ENCODE measurements around the gene OSBPL2. TPM values are rescaled to one million over a fixed set of nuclear protein-coding genes. Genes with fewer than 3 reads are reported as not detected.

OSBPL2 gene
- total RNA-seq, 4 donors from 2014 or later = 36.6 to 57.3 (median 46.7) TPM

GRCh38 chr20:62280303-62280702, 42.0 kb downstream of the OSBPL2 start:
- Histone ChIP-seq H3K27ac (no peak overlapping the region), H3K36me3 (peaks cover 0 to 88% of the 10 kb centered on the region in 2 donors)

GRCh38 chr20:62281161-62281933, 43.0 kb downstream of the OSBPL2 start:
- H3K27ac ChIP-seq = no peak overlapping the region
- no peaks in the 10 kb centered on the region for H3K9me3 ChIP-seq
- H3K4me3 ChIP-seq = no peak overlapping the region
- no peaks in the 10 kb centered on the region for H3K27me3 ChIP-seq
- H3K4me1 ChIP-seq = no peaks in the 10 kb centered on the region
- H3K36me3 ChIP-seq = peaks cover 0 to 88% of the 10 kb centered on the region in 2 donors
- no peak for ATAC-seq
- 86 to 93% methylated on average over 6 to 7 of the region's 31 CpGs for WGBS, 2 donors (ENCODE audit: low coverage in 1 of 2)
- TF ChIP-seq POLR2A (IDR thresholded peaks at IDR 0.05) = no peak
- TF ChIP-seq EP300 (IDR thresholded peaks at IDR 0.05) = no peak
- TF ChIP-seq CTCF (IDR thresholded peaks at IDR 0.05) = no peak
- TF ChIP-seq POLR2AphosphoS5 (IDR thresholded peaks at IDR 0.05) = no peak

More at GRCh38 chr20:62280303-62280702, 42.0 kb downstream of the OSBPL2 start:
- Histone ChIP-seq H3K9me3 (no peaks in the 10 kb centered on the region), H3K4me1 (no peaks in the 10 kb centered on the region), H3K4me3 (no peak overlapping the region), H3K27me3 (no peaks in the 10 kb centered on the region)
- 66 to 70% methylated on average over 2 to 3 of the region's 4 CpGs for WGBS, 2 donors (ENCODE audit: low coverage in 1 of 2)
- TF ChIP-seq POLR2A (IDR thresholded peaks at IDR 0.05) (no peak), POLR2AphosphoS5 (IDR thresholded peaks at IDR 0.05) (no peak), EP300 (IDR thresholded peaks at IDR 0.05) (no peak), CTCF (IDR thresholded peaks at IDR 0.05) (no peak)
- no peak for ATAC-seq

- no peaks in the 10 kb centered on the region for H3K4me1 ChIP-seq
- no peak overlapping the region for H3K27ac ChIP-seq
- ATAC-seq = no peak
- H3K36me3 ChIP-seq = peaks cover 0 to 88% of the 10 kb centered on the region in 2 donors
- TF ChIP-seq EP300 (IDR thresholded peaks at IDR 0.05) (no peak), CTCF (IDR thresholded peaks at IDR 0.05) (no peak), POLR2AphosphoS5 (IDR thresholded peaks at IDR 0.05) (no peak), POLR2A (IDR thresholded peaks at IDR 0.05) (no peak)
- H3K27me3 ChIP-seq = no peaks in the 10 kb centered on the region
- 90 to 91% methylated on average over 4 to 7 of the region's 7 CpGs for WGBS, 2 donors (ENCODE audit: low coverage in 1 of 2)
- H3K9me3 ChIP-seq = no peaks in the 10 kb centered on the region
- no peak overlapping the region for H3K4me3 ChIP-seq
Observed at GRCh38 chr20:62282103-62282502, 43.8 kb downstream of the OSBPL2 start.

- Histone ChIP-seq H3K36me3 (peaks cover 0 to 93% of the 10 kb centered on the region in 2 donors), H3K27me3 (no peaks in the 10 kb centered on the region), H3K4me1 (no peaks in the 10 kb centered on the region), H3K27ac (no peak overlapping the region), H3K4me3 (no peak overlapping the region), H3K9me3 (no peaks in the 10 kb centered on the region)
- WGBS, 2 donors (ENCODE audit: low coverage in 1 of 2) = 63% methylated on average over 8 of the region's 16 CpGs; no CpG with 5 or more reads in 1 of the 2 donors
- TF ChIP-seq EP300 (IDR thresholded peaks at IDR 0.05) (no peak), POLR2AphosphoS5 (IDR thresholded peaks at IDR 0.05) (no peak), CTCF (IDR thresholded peaks at IDR 0.05) (no peak), POLR2A (IDR thresholded peaks at IDR 0.05) (no peak)
- ATAC-seq = peak; percentile 19
Observed at GRCh38 chr20:62282877-62283503, 44.7 kb downstream of the OSBPL2 start.
